HG03469 (cell line): ENCODE measurements around the gene NPLOC4.
"Not testable (repeated sequence)": the region's sequence is repeated elsewhere in the genome, so short reads cannot be mapped to it uniquely, and the experiment has no call there.

Experiments
- ATAC-seq: cut with Tn5 transposase; IDR thresholded peaks from one replicate; pipeline ENCODE4 v1.9.1; 2021; ENCODE audit warnings: mild to moderate bottlenecking, moderate library complexity, moderate number of reproducible peaks; ENCODE audit not compliant: unreplicated experiment

The NPLOC4 gene

DNA sequence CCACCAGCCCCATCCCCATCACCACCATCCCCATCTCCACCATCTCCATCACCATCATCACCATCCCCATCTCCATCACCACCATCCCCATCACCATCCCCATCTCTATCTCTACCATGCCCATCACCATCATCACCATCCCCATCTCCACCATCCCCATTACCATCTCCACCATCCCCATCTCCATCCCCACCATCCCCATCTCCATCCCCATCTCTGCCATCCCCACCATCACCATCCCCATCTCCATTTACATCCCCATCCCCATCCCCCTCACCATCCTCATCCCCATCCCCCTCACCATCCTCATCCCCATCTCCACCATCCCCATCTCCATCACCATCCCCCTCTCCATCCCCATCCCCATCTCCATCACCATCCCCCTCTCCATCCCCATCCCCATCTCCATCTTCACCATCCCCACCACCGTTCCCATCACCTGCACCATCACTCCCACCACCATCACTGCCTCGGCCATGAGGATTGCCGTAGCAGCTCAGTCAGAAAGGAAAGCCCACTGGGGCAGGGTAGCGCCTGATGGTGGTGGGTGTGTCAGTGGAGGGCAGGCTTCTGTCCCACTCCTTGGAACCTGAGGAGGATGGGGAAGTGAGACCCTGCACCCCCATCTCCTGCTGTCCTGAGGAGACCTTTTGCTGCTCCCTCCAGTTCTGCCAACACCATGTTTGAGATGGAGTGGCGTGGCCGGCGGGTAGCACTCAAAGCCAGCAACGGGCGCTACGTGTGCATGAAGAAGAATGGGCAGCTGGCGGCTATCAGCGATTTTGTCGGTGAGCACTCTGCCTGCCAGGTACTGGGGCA lies 101.2 kb downstream of the NPLOC4 start:
- ATAC-seq, result no peak

- ATAC-seq, result no peak
Measured at GRCh38 chr17:81535007-81535328, 101.9 kb downstream of the NPLOC4 start.

DNA sequence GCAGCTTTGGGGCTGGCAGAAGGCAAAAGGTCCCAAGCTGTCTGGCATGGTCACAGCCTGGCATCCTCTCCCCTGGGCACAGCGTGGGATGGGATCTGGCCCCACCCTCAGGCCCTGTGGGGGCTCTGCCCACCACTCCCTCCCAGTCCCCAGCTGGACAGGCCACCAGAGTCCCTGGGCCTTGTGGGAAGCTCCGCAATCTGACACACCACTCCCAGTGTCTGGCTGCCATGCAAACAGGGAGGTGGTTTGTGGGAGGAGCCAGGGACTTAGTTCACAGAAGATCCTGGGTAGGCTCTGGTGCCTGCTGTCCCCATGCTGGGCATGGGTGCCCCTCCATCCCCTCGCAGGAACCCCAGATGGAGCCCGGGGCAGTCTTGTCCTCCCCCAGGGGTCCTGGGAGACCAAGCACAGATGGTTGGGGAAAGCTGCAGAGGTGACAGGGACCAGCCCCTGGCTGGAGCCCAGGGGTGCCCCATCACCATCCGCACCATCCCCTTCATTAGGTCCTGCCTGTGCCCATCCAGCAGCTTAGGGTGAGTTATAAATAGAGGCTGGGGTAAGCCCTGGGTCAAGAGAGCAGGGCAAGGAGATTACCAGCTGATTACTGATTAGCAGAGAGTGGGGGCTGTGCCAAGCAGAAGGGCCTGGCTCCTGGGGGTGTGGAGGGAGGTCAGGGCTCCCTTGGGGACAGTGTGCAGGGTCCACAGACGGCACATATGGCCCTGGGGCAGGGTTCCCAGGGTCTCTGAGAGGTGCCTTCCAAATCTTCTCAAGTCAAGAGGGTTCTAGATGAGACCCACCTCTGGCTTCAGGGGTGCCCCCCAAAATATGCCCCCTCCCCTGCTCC lies 102.5 kb downstream of the NPLOC4 start:
- no peak for ATAC-seq

DNA sequence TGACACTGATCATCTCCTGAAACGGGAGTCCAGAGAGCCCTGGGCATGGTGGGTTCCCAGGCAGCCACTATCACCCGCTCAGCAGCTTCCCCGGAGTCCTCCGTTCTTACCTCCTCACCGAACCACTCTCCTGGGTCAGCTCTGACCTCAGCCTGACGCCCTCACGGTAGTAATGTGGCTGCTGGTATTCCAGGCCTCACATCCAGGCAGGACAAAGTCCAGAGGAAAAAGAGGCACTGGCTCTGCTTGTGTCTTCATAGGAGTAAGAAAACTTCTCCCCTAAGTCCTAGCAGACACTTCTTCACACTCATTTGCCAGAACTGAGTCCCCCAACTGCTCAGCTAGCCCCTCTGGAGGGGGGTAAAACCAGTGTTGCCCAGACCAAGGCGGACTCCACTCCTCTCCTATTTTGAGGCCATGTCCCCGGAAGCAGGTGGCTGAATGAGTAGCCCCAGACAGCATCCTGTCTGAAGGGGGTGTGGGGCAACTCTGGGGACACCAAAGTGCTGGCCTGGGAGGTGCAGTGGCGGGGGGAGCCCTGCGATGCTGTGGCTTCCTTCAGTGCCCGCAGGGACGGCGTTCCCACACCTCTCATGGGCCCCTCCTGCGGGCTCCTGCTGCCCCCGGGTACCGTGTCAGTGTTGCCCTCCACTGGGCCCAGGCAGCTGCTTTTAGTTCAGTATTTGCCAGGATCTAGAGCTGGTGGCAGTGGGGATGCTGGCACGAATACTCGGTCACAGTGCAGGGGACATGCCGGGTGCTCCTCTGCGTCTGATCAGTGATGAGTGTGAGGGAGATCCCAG lies 103.4 kb downstream of the NPLOC4 start:
- ATAC-seq, result no peak

DNA sequence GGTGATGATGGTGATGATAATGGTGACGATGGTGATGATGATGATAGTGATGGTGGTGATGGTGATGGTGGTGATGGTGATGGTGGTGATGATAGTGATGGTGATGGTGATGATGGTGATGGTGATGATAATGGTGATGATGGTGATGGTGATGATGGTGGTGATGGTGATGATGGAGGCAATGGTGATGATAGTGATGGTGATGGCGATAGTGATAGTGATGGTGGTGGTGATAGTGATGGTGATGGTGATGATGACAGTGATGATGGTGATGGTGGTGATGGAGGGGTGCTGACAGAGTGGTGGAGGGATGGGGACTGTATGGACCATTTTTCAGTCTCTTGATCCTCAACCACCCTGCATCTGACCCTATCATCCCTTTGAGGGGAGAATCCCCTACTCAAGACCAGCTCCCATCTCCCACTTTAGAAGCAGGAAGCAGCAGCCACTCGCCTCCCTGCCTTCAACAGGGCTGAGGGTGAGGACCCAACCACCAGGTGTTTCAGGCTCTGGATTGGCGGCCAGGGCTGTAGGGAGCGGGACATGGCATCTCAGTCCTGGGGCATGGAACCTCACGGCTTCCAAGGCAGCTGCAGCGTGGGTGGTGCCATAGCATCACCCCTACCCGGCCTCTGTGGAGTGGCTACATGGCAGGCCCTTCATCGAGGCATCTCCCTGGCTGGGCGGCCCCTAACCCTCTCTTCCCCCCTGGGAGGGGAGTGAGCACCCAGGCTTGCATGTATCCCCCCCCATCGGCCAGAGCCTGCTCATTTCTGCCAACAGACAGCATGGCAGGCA lies 104.2 kb downstream of the NPLOC4 start:
- no peak for ATAC-seq

DNA sequence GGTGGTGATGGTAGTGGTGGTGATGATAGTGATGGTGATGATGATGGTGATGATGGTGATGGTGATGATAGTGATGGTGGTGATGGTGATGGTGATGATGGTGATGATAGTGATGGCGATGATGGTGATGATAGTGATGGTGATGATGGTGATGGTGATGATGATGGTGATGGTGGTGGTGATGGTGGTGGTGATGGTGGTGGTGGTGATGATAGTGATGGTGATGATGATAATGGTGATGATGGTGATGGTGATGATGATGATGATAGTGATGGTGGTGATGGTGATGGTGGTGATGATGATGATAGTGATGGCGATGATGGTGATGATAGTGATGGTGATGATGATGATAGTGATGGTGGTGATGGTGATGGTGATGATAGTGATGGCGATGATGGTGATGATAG lies 104.9 kb downstream of the NPLOC4 start:
- not testable (repeated sequence) for ATAC-seq

- not testable (repeated sequence) for ATAC-seq
Measured at GRCh38 chr17:81531013-81531412, 105.9 kb downstream of the NPLOC4 start.

- no peak for ATAC-seq
Measured at GRCh38 chr17:81529437-81529803, 107.5 kb downstream of the NPLOC4 start.

GRCh38 chr17:81528651-81529436 lies 108.1 kb downstream of the NPLOC4 start:
- ATAC-seq, result no peak

- no peak for ATAC-seq
Measured at GRCh38 chr17:81528384-81528650, 108.6 kb downstream of the NPLOC4 start.

- ATAC-seq, result no peak
Measured at GRCh38 chr17:81527591-81528383, 109.1 kb downstream of the NPLOC4 start, which contains the start of gene FSCN2. FSCN2 (plus strand) TSS chr17:81528377; CDS start chr17:81528532, 155 bp downstream.

- no peak for ATAC-seq
Measured at GRCh38 chr17:81526662-81527571, 110.0 kb downstream of the NPLOC4 start.

DNA sequence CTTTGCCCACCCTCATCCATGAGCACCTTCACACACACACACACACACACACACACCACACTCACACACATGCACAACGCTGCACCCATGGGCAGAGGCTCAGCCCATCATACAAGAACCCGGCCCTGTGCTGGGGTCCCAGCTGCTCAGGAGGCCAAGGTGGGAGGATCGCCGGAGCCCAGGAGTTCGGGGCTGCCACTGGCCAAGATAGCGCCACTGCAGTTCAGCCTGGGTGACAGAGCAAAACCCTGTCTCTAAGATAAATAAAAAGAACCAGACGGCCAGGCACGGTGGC lies 112.1 kb downstream of the NPLOC4 start:
- ATAC-seq, result no peak

GRCh38 chr17:81524039-81524864 lies 112.7 kb downstream of the NPLOC4 start:
- no peak for ATAC-seq

- no peak for ATAC-seq
Measured at GRCh38 chr17:81523402-81524038, 113.4 kb downstream of the NPLOC4 start.

DNA sequence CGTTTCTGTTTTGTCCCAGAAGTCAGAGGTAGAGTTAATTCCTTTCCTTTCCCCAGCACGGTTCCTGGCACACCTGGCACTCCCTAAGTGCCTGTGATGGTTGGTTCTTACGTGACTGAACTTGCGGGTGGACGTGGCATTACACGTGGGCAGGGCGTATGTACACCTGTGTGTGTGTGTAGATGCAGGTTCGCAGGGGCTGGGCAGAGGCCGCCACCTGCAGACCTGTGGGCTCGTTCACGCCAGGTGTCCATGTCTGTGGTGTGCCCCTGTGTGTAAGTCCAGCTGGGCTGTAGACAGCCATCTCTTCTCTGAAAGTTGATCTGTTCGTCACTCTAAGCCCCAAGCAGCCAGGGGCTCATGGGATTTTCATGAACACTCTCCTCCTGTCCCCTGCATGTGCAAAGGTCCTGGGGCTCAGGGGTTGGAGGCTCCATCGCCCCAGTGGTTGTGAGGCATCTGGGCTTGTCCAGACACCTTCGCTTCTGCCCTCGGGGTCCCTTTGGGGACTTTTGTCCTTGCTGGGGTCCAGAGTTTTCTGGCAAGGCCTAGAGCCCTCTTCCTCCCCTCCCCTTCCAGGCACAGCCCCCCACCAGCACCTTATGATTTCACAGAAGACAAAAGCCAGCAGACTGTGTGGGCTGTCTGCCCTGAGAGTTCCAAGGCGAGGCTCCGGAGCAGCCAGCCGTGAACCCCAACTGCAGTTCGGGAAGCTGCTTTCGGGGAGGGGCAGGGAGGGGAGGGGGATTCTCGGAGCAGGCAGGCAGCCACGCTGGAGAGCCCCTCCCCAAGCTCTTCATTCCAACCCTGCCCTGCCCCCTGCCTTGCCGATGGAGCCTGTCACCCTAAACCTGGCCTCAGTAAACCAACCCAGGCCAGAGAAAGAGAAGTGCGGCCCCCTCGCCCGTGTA lies 114.2 kb downstream of the NPLOC4 start:
- ATAC-seq, result no peak
